ENCODE data around the gene ANKRD52.
"Not testable (repeated sequence)": the region's sequence is repeated elsewhere in the genome, so short reads cannot be mapped to it uniquely, and the experiment has no call there.

ANKRD52 gene

GRCh38 chr12:56282579-56282978 lies 24.4 kb upstream of the ANKRD52 start:
- no peak for DNase-seq (ENCODE audit: low spot score)
- TF ChIP-seq, protein P1, sequence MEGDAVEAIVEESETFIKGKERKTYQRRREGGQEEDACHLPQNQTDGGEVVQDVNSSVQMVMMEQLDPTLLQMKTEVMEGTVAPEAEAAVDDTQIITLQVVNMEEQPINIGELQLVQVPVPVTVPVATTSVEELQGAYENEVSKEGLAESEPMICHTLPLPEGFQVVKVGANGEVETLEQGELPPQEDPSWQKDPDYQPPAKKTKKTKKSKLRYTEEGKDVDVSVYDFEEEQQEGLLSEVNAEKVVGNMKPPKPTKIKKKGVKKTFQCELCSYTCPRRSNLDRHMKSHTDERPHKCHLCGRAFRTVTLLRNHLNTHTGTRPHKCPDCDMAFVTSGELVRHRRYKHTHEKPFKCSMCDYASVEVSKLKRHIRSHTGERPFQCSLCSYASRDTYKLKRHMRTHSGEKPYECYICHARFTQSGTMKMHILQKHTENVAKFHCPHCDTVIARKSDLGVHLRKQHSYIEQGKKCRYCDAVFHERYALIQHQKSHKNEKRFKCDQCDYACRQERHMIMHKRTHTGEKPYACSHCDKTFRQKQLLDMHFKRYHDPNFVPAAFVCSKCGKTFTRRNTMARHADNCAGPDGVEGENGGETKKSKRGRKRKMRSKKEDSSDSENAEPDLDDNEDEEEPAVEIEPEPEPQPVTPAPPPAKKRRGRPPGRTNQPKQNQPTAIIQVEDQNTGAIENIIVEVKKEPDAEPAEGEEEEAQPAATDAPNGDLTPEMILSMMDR (IDR thresholded peaks at IDR 0.05; ENCODE audit: extremely low read depth, missing control alignments) = no peak

DNA sequence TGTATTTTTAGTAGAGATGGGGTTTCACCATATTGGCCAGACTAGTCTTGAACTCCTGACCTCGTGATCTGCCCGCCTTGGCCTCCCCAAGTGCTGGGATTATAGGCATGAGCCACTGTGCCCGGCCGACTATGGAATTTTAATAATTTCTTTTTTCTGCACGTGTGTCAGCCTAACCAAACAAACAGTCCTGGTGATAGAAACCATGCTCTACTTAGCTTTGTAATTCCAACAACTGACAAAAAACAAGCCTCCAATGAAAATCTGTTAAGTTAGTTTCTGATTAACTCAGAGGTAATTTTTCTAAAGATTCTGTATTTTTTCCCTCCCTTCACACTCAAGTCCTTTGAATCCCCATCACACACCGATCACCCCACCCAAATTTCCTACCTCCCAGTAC lies 23.8 kb upstream of the ANKRD52 start:
- TF ChIP-seq, protein P1 (IDR thresholded peaks at IDR 0.05; ENCODE audit: extremely low read depth, missing control alignments) = no peak
- no peak for DNase-seq (ENCODE audit: low spot score)

DNA sequence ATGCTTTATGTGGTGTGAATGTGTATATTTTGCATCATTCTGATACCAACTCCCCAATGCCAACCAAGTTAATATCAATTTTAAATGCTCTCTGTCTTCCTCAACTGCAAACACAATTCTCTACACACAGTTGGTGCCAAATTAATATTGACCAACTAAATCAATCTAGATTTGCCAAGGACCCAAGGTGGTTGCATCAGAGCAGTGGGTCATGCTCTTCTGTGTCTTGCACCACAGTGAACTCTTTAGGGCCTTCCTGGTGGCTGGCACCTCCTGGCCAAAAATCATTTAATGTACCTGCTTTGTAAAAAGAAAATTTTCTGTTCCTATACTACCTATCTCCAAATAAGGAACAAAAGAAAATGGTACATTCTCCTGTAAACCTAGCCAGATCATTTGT lies 22.7 kb upstream of the ANKRD52 start:
- no peak for DNase-seq (ENCODE audit: low spot score)
- TF ChIP-seq, protein P1 (IDR thresholded peaks at IDR 0.05; ENCODE audit: extremely low read depth, missing control alignments) = no peak

GRCh38 chr12:56278905-56279304 lies 20.7 kb upstream of the ANKRD52 start:
- TF ChIP-seq, protein P1 (IDR thresholded peaks at IDR 0.05; ENCODE audit: extremely low read depth, missing control alignments) = no peak
- DNase-seq (ENCODE audit: low spot score) = no peak

DNA sequence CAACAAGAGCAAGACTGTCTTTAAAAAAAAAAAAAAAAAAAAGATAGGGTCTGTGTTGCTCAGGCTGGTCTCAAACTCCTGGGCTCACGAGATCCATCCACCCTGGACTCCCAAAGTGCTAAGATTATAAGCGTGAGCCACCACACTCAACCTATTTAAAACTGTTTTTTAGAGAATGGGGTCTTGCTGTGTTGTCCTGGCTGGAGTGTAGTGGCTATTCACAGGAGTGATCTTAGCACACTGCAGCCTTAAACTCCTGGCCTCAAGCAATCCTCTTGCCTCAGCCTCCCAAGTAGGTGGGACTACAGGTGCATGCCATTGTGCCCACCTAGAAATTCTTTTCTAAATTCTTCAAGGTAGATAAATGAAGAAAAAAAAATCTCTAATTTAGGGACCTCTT lies 16.1 kb upstream of the ANKRD52 start:
- DNase-seq (ENCODE audit: low spot score) = no peak
- TF ChIP-seq, protein P1 (IDR thresholded peaks at IDR 0.05; ENCODE audit: extremely low read depth, missing control alignments) = no peak

DNA sequence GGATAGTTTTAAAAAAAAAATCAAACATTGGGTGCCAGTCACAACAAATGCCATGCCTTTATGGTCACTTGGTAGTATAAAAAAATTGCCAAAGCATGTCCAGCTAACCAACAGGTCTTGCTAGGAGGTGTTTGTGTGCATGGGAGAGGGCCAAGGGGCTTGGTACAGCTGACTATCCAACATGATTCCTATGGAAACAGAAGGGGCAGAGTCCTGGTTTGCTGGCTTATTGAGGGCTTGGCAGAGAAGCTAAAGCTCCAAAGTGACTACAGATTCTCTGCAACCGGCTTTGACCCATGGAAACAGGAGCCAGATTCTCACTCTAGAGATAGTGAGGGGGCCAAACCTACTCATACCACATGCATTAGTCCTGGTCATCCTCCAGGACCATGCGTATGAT lies 14.3 kb upstream of the ANKRD52 start:
- DNase-seq (ENCODE audit: low spot score) = not testable (repeated sequence)

DNA sequence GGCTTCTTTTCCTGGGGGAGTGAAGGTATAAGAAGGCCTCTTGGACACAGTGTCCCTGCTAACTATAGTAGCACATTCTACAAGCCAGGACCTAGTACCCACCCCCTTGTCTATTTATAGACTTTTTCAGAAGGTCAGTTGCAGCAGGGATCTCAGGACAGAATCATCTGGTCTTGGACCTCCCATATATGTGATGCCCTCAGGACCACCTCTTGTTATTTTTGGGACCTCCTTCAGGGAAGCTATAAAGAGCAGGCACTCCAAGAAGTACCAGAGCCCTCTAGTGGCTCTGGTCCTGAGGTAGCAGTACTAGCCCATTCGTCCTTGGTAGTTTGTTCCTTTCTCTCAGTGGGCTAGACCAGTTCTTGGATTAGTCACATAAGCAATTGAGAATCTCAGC lies 12.8 kb upstream of the ANKRD52 start:
- TF ChIP-seq, protein P1 (IDR thresholded peaks at IDR 0.05; ENCODE audit: extremely low read depth, missing control alignments) = peak; percentile 25
- DNase-seq (ENCODE audit: low spot score) = no peak

GRCh38 chr12:56267443-56268071 lies 9.4 kb upstream of the ANKRD52 start:
- TF ChIP-seq, protein P1 (IDR thresholded peaks at IDR 0.05; ENCODE audit: extremely low read depth, missing control alignments) = no peak
- DNase-seq (ENCODE audit: low spot score) = no peak
